ENCODE measurements around the gene BAIAP2.

The BAIAP2 gene

GRCh38 chr17:81115219-81115618 is 80.3 kb downstream of the BAIAP2 start:
- Histone ChIP-seq H3K9ac (ENCODE audit: low read length) (no peak overlapping the region), H3K27ac (ENCODE audit: low read depth, low read length) (no peak overlapping the region), H4K20me1 (ENCODE audit: low read depth, low read length) (no peaks in the 10 kb centered on the region), H3K9me3 (ENCODE audit: insufficient read depth, low read length) (no peaks in the 10 kb centered on the region), H3K79me2 (ENCODE audit: insufficient read depth, low read length) (no peaks in the 10 kb centered on the region), H3K27me3 (ENCODE audit: low read length) (no peaks in the 10 kb centered on the region), H3K4me3 (ENCODE audit: insufficient read depth, low read length, poor library complexity, severe bottlenecking) (no peak overlapping the region), H3K36me3 (ENCODE audit: low read length) (no peaks in the 10 kb centered on the region), H3K9me2 (replicated peaks; ENCODE audit: insufficient read depth, low read length) (no peaks in the 10 kb centered on the region), H2AFZ (ENCODE audit: low read depth, low read length, severe bottlenecking) (no peak overlapping the region), H3K4me2 (ENCODE audit: low read depth, low read length, poor library complexity, severe bottlenecking) (no peak overlapping the region), H3F3A (ENCODE audit: insufficient read depth) (no peaks in the 10 kb centered on the region)
- TF ChIP-seq EZH2phosphoT487 (conservative IDR thresholded peaks at IDR 0.05; ENCODE audit: low read length) (no peak), CTCF (IDR thresholded peaks at IDR 0.05; ENCODE audit: insufficient read depth, low read length, poor library complexity, severe bottlenecking) (no peak)

- TF ChIP-seq CTCF (IDR thresholded peaks at IDR 0.05; ENCODE audit: insufficient read depth, low read length, poor library complexity, severe bottlenecking) (no peak), EZH2phosphoT487 (conservative IDR thresholded peaks at IDR 0.05; ENCODE audit: low read length) (no peak)
- H4K20me1 ChIP-seq (ENCODE audit: low read depth, low read length) = no peaks in the 10 kb centered on the region
- H3K9ac ChIP-seq (ENCODE audit: low read length) = no peak overlapping the region
- H2AFZ ChIP-seq (ENCODE audit: low read depth, low read length, severe bottlenecking) = no peak overlapping the region
- H3K4me2 ChIP-seq (ENCODE audit: low read depth, low read length, poor library complexity, severe bottlenecking) = no peak overlapping the region
- H3K79me2 ChIP-seq (ENCODE audit: insufficient read depth, low read length) = no peaks in the 10 kb centered on the region
- H3K36me3 ChIP-seq (ENCODE audit: low read length) = no peaks in the 10 kb centered on the region
- no peak overlapping the region for H3K4me3 ChIP-seq (ENCODE audit: insufficient read depth, low read length, poor library complexity, severe bottlenecking)
- no peaks in the 10 kb centered on the region for H3K9me3 ChIP-seq (ENCODE audit: insufficient read depth, low read length)
- no peak overlapping the region for H3K27ac ChIP-seq (ENCODE audit: low read depth, low read length)
- H3F3A ChIP-seq (ENCODE audit: insufficient read depth) = no peaks in the 10 kb centered on the region
- H3K27me3 ChIP-seq (ENCODE audit: low read length) = no peaks in the 10 kb centered on the region
- no peaks in the 10 kb centered on the region for H3K9me2 ChIP-seq (replicated peaks; ENCODE audit: insufficient read depth, low read length)
Observed at GRCh38 chr17:81115749-81116464, 81.0 kb downstream of the BAIAP2 start.

GRCh38 chr17:81116704-81117103 is 81.8 kb downstream of the BAIAP2 start:
- Histone ChIP-seq H3K36me3 (ENCODE audit: low read length) (no peaks in the 10 kb centered on the region), H3F3A (ENCODE audit: insufficient read depth) (no peaks in the 10 kb centered on the region), H3K27me3 (ENCODE audit: low read length) (no peaks in the 10 kb centered on the region), H3K9me3 (ENCODE audit: insufficient read depth, low read length) (no peaks in the 10 kb centered on the region), H3K79me2 (ENCODE audit: insufficient read depth, low read length) (no peaks in the 10 kb centered on the region), H4K20me1 (ENCODE audit: low read depth, low read length) (no peaks in the 10 kb centered on the region), H3K9me2 (replicated peaks; ENCODE audit: insufficient read depth, low read length) (no peaks in the 10 kb centered on the region), H3K4me2 (ENCODE audit: low read depth, low read length, poor library complexity, severe bottlenecking) (no peak overlapping the region), H3K9ac (ENCODE audit: low read length) (no peak overlapping the region), H2AFZ (ENCODE audit: low read depth, low read length, severe bottlenecking) (no peak overlapping the region), H3K27ac (ENCODE audit: low read depth, low read length) (no peak overlapping the region), H3K4me3 (ENCODE audit: insufficient read depth, low read length, poor library complexity, severe bottlenecking) (no peak overlapping the region)
- TF ChIP-seq EZH2phosphoT487 (conservative IDR thresholded peaks at IDR 0.05; ENCODE audit: low read length) (no peak), CTCF (IDR thresholded peaks at IDR 0.05; ENCODE audit: insufficient read depth, low read length, poor library complexity, severe bottlenecking) (no peak)

Data from SU-DHL-6 (cell line).